Measurements from ENCODE around the gene KLHL10. TPM values are rescaled to one million over a fixed set of nuclear protein-coding genes. Genes with fewer than 3 reads are reported as not detected.

The KLHL10 gene
- total and polyA plus RNA-seq, 9 of the 15 experiments (the other 6 are each of a cell fraction or from before 2014, with no cell fraction given) = 0.06 to 0.56 (median 0.12) TPM; not detected in 5

DNA sequence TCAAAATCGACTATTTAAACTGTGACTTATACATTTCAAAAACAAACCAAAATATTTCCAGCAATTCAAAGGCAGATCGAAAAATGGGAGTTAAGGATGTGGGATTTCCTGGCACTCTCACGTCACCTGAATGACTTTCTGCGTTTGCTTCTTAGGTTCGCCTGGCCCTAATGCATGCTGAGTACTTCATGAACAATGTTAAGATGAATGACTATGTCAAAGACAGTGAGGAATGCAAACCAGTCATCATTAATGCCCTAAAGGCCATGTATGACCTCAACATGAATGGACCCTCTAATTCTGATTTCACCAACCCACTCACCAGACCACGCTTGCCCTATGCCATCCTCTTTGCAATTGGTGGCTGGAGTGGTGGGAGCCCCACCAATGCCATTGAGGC lies 7.3 kb downstream of the KLHL10 start:
- 66% methylated on average over 6 of the region's 6 CpGs for WGBS (ENCODE audit: insufficient coverage, low coverage, missing lambda C conversion rate)
- no peak for ATAC-seq
- in situ Hi-C loops (cut with MboI) = no loop called here
- H3K27me3 ChIP-seq (ENCODE audit: control insufficient read depth in 2 of 2, insufficient read depth in 2 of 2, low read length in 2 of 2) = no peaks in the 10 kb centered on the region
- ChIA-PET POLR2A (no interaction called here), CTCF (ENCODE audit: low intra/inter-chr PET ratio) (no interaction called here)
- no peak overlapping the region for H3K27ac ChIP-seq (ENCODE audit: extremely low read depth, low read depth, low read length)
- H3K4me2 ChIP-seq (ENCODE audit: insufficient read depth, low read length) = no peak overlapping the region
- no TSS peak for BruUV-seq (replicated peaks)
- peaks cover 8% of the 10 kb centered on the region; the same call in 1 of the 3 replicates for H3K79me2 ChIP-seq (ENCODE audit: control insufficient read depth, insufficient read depth, low read length)
- no peak for FAIRE-seq
- intact Hi-C loops (cut with micrococcal nuclease) = no loop called here
- H3K36me3 ChIP-seq (ENCODE audit: control insufficient read depth, insufficient read depth, low read length) = no peaks in the 10 kb centered on the region
- no peaks in the 10 kb centered on the region for H3K9me1 ChIP-seq (ENCODE audit: control insufficient read depth, insufficient read depth, low read length)
- no peaks in the 10 kb centered on the region for H3K9me3 ChIP-seq (replicated peaks; ENCODE audit: control insufficient read depth, insufficient read depth, low read depth, low read length)
- no peak for DNase-seq (ENCODE audit: extremely low read depth in 1 of 4, low spot score in 3 of 4)
- H3K4me3 ChIP-seq = no peak overlapping the region
- no peaks in the 10 kb centered on the region; a peak in 1 of 5 replicates for H3K4me1 ChIP-seq (replicated peaks in 1 of 2; ENCODE audit: control insufficient read depth in 2 of 2, insufficient read depth in 2 of 2, low read length in 2 of 2)
- H3K9ac ChIP-seq (ENCODE audit: insufficient read depth in 1 of 2, low read depth in 2 of 2, low read length in 2 of 2) = no peak overlapping the region
- H4K20me1 ChIP-seq (replicated peaks; ENCODE audit: control insufficient read depth, insufficient read depth, low read length) = no peaks in the 10 kb centered on the region
- no peak overlapping the region for H2AFZ ChIP-seq (ENCODE audit: low read depth, low read length)
- no peak for TF ChIP-seq MTA3 (IDR thresholded peaks at IDR 0.05; ENCODE audit: borderline replicate concordance)
- TF ChIP-seq ZNF311 (CRISPR knock-in tag; IDR thresholded peaks at IDR 0.05) = no peak
- TF ChIP-seq CCNT2 (IDR thresholded peaks at IDR 0.05; ENCODE audit: borderline replicate concordance, extremely low read depth, insufficient read length, low read depth, low read length) = no peak
- TF ChIP-seq, protein P1, sequence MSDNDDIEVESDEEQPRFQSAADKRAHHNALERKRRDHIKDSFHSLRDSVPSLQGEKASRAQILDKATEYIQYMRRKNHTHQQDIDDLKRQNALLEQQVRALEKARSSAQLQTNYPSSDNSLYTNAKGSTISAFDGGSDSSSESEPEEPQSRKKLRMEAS (CRISPR knock-in tag; IDR thresholded peaks at IDR 0.05) = no peak
- no peak for TF ChIP-seq MAFG (tag; conservative IDR thresholded peaks at IDR 0.05)
- TF ChIP-seq, protein P2, sequence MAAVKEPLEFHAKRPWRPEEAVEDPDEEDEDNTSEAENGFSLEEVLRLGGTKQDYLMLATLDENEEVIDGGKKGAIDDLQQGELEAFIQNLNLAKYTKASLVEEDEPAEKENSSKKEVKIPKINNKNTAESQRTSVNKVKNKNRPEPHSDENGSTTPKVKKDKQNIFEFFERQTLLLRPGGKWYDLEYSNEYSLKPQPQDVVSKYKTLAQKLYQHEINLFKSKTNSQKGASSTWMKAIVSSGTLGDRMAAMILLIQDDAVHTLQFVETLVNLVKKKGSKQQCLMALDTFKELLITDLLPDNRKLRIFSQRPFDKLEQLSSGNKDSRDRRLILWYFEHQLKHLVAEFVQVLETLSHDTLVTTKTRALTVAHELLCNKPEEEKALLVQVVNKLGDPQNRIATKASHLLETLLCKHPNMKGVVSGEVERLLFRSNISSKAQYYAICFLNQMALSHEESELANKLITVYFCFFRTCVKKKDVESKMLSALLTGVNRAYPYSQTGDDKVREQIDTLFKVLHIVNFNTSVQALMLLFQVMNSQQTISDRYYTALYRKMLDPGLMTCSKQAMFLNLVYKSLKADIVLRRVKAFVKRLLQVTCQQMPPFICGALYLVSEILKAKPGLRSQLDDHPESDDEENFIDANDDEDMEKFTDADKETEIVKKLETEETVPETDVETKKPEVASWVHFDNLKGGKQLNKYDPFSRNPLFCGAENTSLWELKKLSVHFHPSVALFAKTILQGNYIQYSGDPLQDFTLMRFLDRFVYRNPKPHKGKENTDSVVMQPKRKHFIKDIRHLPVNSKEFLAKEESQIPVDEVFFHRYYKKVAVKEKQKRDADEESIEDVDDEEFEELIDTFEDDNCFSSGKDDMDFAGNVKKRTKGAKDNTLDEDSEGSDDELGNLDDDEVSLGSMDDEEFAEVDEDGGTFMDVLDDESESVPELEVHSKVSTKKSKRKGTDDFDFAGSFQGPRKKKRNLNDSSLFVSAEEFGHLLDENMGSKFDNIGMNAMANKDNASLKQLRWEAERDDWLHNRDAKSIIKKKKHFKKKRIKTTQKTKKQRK (IDR thresholded peaks at IDR 0.05; ENCODE audit: borderline replicate concordance, low read depth, low read length) = no peak
- TF ChIP-seq ELF2 (CRISPR knock-in tag; IDR thresholded peaks at IDR 0.05) = no peak
- no peak for TF ChIP-seq HNRNPLL (IDR thresholded peaks at IDR 0.05; ENCODE audit: low read depth, low read length, poor library complexity, severe bottlenecking)
- TF ChIP-seq ZNF436 (CRISPR knock-in tag; IDR thresholded peaks at IDR 0.05) = no peak
- TF ChIP-seq, protein P3, sequence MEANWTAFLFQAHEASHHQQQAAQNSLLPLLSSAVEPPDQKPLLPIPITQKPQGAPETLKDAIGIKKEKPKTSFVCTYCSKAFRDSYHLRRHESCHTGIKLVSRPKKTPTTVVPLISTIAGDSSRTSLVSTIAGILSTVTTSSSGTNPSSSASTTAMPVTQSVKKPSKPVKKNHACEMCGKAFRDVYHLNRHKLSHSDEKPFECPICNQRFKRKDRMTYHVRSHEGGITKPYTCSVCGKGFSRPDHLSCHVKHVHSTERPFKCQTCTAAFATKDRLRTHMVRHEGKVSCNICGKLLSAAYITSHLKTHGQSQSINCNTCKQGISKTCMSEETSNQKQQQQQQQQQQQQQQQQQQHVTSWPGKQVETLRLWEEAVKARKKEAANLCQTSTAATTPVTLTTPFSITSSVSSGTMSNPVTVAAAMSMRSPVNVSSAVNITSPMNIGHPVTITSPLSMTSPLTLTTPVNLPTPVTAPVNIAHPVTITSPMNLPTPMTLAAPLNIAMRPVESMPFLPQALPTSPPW (CRISPR knock-in tag; IDR thresholded peaks at IDR 0.05) = no peak
- TF ChIP-seq PTBP1 (IDR thresholded peaks at IDR 0.05; ENCODE audit: low read depth, low read length) = no peak
- TF ChIP-seq MXI1 (IDR thresholded peaks at IDR 0.05; ENCODE audit: low read depth, low read length) = no peak
- no peak for TF ChIP-seq SMARCA4 (IDR thresholded peaks at IDR 0.05)
- TF ChIP-seq, protein P4, sequence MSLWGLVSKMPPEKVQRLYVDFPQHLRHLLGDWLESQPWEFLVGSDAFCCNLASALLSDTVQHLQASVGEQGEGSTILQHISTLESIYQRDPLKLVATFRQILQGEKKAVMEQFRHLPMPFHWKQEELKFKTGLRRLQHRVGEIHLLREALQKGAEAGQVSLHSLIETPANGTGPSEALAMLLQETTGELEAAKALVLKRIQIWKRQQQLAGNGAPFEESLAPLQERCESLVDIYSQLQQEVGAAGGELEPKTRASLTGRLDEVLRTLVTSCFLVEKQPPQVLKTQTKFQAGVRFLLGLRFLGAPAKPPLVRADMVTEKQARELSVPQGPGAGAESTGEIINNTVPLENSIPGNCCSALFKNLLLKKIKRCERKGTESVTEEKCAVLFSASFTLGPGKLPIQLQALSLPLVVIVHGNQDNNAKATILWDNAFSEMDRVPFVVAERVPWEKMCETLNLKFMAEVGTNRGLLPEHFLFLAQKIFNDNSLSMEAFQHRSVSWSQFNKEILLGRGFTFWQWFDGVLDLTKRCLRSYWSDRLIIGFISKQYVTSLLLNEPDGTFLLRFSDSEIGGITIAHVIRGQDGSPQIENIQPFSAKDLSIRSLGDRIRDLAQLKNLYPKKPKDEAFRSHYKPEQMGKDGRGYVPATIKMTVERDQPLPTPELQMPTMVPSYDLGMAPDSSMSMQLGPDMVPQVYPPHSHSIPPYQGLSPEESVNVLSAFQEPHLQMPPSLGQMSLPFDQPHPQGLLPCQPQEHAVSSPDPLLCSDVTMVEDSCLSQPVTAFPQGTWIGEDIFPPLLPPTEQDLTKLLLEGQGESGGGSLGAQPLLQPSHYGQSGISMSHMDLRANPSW (CRISPR knock-in tag; IDR thresholded peaks at IDR 0.05) = no peak
- TF ChIP-seq SRSF1 (IDR thresholded peaks at IDR 0.05; ENCODE audit: low read depth, low read length) = no peak
- no peak for TF ChIP-seq CREBBP (IDR thresholded peaks at IDR 0.05; ENCODE audit: low read depth, low read length)

All from K562 (cell line).